ENCODE measurements around the gene PHC2. TPM values are rescaled to one million over a fixed set of nuclear protein-coding genes. Genes with fewer than 3 reads are reported as not detected.
A peak's percentile ranks its signal among the peaks of the same experiment; 100 is the strongest.

PHC2 gene
- total and polyA plus RNA-seq, 9 of the 15 experiments (the other 6 are each of a cell fraction or from before 2014, with no cell fraction given): 3.1 to 67.6 (median 34.6) TPM

GRCh38 chr1:33349778-33350610 is 80.9 kb downstream of the PHC2 start (continued):
- TF ChIP-seq MGA (IDR thresholded peaks at IDR 0.05) (peak; percentile 98), FOXP4 (CRISPR knock-in tag; IDR thresholded peaks at IDR 0.05; ENCODE audit: borderline replicate concordance) (peak; percentile 24; the same call in 1 of the 2 replicates), SMARCA4 (IDR thresholded peaks at IDR 0.05) (peak; percentile 67), ATF7 (IDR thresholded peaks at IDR 0.05) (peak; percentile 63), CEBPB (tag; IDR thresholded peaks at IDR 0.05) (no peak), ARNT (IDR thresholded peaks at IDR 0.05) (no peak), ZEB2 (IDR thresholded peaks at IDR 0.05) (0 out of 2 replicates have a peak, but pooled peaks have one; percentile 8), LEF1 (IDR thresholded peaks at IDR 0.05) (no peak)

Data from K562 (cell line).